Natural killer cell (primary cell): ENCODE results near the gene SIGLEC1. TPM values are rescaled to one million over a fixed set of nuclear protein-coding genes. Genes with fewer than 3 reads are reported as not detected.

Source experiments
- ATAC-seq, 3 donors: fragments of 150-1000 bp in 2 of 3; fragments of 200-7000 bp in 1 of 3; cut with Tn5 transposase; 1 replicate in 1 of 3; 2 replicates in 2 of 3; pipeline ENCODE4 v1.10.0; 2021; ENCODE audit warnings: mild to moderate bottlenecking in 2 of 3, moderate library complexity in 2 of 3
- DNase-seq, 2 donors: peaks; one replicate each; pipeline versions ENCODE4 v3.0.0 to v3.0.0-alpha.2; 2013 to 2021; ENCODE audit warnings: mixed read lengths in 1 of 2
- H3K27ac ChIP-seq: one replicate; pipeline ENCODE4 v1.5.1; 2013; ENCODE audit warnings: mild to moderate bottlenecking, low read length
- H3K27me3 ChIP-seq: one replicate; pipeline ENCODE4 v1.6.1; 2013; ENCODE audit warnings: low read length; ENCODE audit not compliant: control insufficient read depth, insufficient read depth
- H3K36me3 ChIP-seq: one replicate; pipeline ENCODE4 v1.6.1; 2013; ENCODE audit warnings: low read length; ENCODE audit not compliant: control insufficient read depth, insufficient read depth
- H3K4me1 ChIP-seq: one replicate; pipeline ENCODE4 v1.6.1; 2013; ENCODE audit warnings: low read length; ENCODE audit not compliant: control insufficient read depth, insufficient read depth
- H3K4me3 ChIP-seq: one replicate; pipeline ENCODE4 v1.5.1; 2013; ENCODE audit warnings: low read length
- H3K9me3 ChIP-seq: one replicate; pipeline ENCODE4 v1.6.1; 2013; ENCODE audit warnings: low read length; ENCODE audit not compliant: control insufficient read depth, insufficient read depth
- H3K27ac Mint-ChIP-seq, 2 donors: one replicate each; pipeline ENCODE4 v1.8.0; 2022; ENCODE audit warnings: mild to moderate bottlenecking in 2 of 2, mixed read lengths in 2 of 2, moderate library complexity in 1 of 2
- H3K27me3 Mint-ChIP-seq, 2 donors: one replicate each; pipeline ENCODE4 v1.8.0; 2022; ENCODE audit warnings: low read depth in 2 of 2, mixed read lengths in 2 of 2
- H3K36me3 Mint-ChIP-seq: one replicate; pipeline ENCODE4 v1.8.0; 2022; ENCODE audit warnings: mixed read lengths
- H3K4me1 Mint-ChIP-seq, 2 donors: one replicate each; pipeline ENCODE4 v1.8.0; 2022; ENCODE audit warnings: mixed read lengths in 2 of 2
- H3K4me3 Mint-ChIP-seq: one replicate; pipeline ENCODE4 v1.8.0; 2022; ENCODE audit warnings: mild to moderate bottlenecking, moderate library complexity, mixed read lengths
- H3K9me3 Mint-ChIP-seq, 2 donors: one replicate each; pipeline ENCODE4 v1.8.0; 2022; ENCODE audit warnings: mixed read lengths in 2 of 2
- WGBS: methylation state at CpG from one replicate; pipeline ENCODE4 v1.1.7; 2013; ENCODE audit warnings: missing lambda C conversion rate; ENCODE audit not compliant: insufficient coverage; 5-methylcytosine and 5-hydroxymethylcytosine counted together
- intact Hi-C: fragments of 100-400 bp; cut with micrococcal nuclease; formaldehyde crosslinking; loops from one replicate; pipeline ENCODE4 v1.14.2; 2022
- total RNA-seq, 4 donors: library from RNA; stranded (reverse); fragments of 120-200 nt in 1 of 4; gene quantifications; one replicate each; pipeline versions ENCODE4 v1.2.3 to v1.2.4, GENCODE V29; 2013 to 2022
- TF ChIP-seq, protein P1 (sequence below): fragments of 200-600 bp; IDR thresholded peaks from one replicate; pipeline ENCODE4 v1.8.0; 2022; ENCODE audit warnings: antibody characterized with exemption

SIGLEC1 gene
- total RNA-seq, 3 donors from 2014 or later (not counting 1 experiment from before 2014, with no cell fraction given), result 0.09 to 0.36 (median 0.30) TPM

DNA sequence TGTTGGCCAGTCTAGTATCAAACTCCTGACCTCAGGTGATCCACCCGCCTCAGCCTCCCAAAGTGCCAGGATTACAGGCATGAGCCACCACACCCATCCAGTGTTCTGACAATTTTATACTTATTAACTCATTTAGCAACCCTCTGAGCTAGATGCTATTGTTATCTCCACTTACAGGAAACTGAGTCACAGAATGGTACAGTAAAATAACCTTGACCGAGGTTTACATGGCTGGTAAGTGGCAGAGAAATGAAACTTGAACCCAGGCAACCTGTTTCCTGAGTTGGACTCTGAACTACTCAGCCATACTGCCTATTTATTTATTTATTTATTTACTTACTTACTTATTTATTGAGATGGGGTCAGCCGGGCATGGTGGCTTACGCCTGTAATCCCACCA lies 6.6 kb upstream of the SIGLEC1 start:
- H3K27ac ChIP-seq, result no peak overlapping the region
- H3K4me3 ChIP-seq, result no peak overlapping the region
- H3K36me3 Mint-ChIP-seq, result no peaks in the 10 kb centered on the region
- DNase-seq (no peak), ATAC-seq (no peak)
- no peaks in the 10 kb centered on the region for H3K36me3 ChIP-seq
- H3K4me1 Mint-ChIP-seq, result no peaks in the 10 kb centered on the region
- WGBS, result 94% methylated on average over 4 of the region's 4 CpGs
- H3K27me3 ChIP-seq, result peaks cover 6% of the 10 kb centered on the region
- TF ChIP-seq, protein P1, sequence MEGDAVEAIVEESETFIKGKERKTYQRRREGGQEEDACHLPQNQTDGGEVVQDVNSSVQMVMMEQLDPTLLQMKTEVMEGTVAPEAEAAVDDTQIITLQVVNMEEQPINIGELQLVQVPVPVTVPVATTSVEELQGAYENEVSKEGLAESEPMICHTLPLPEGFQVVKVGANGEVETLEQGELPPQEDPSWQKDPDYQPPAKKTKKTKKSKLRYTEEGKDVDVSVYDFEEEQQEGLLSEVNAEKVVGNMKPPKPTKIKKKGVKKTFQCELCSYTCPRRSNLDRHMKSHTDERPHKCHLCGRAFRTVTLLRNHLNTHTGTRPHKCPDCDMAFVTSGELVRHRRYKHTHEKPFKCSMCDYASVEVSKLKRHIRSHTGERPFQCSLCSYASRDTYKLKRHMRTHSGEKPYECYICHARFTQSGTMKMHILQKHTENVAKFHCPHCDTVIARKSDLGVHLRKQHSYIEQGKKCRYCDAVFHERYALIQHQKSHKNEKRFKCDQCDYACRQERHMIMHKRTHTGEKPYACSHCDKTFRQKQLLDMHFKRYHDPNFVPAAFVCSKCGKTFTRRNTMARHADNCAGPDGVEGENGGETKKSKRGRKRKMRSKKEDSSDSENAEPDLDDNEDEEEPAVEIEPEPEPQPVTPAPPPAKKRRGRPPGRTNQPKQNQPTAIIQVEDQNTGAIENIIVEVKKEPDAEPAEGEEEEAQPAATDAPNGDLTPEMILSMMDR, result no peak
- intact Hi-C loops, result no loop called here
- H3K27me3 Mint-ChIP-seq, result peaks cover 18 to 22% of the 10 kb centered on the region in 2 donors
- no peaks in the 10 kb centered on the region for H3K9me3 ChIP-seq
- H3K4me1 ChIP-seq, result no peaks in the 10 kb centered on the region
- H3K4me3 Mint-ChIP-seq, result no peak overlapping the region
- no peak overlapping the region for H3K27ac Mint-ChIP-seq
- H3K9me3 Mint-ChIP-seq, result no peaks in the 10 kb centered on the region

GRCh38 chr20:3716195-3716834 lies 3.9 kb upstream of the SIGLEC1 start:
- Mint-ChIP-seq H3K4me3 (no peak overlapping the region), H3K27ac (no peak overlapping the region), H3K27me3 (peaks cover 11 to 18% of the 10 kb centered on the region in 2 donors), H3K9me3 (no peaks in the 10 kb centered on the region), H3K36me3 (no peaks in the 10 kb centered on the region), H3K4me1 (no peaks in the 10 kb centered on the region)
- peaks cover 3% of the 10 kb centered on the region for H3K4me1 ChIP-seq
- intact Hi-C loops, result no loop called here
- WGBS, result 65% methylated on average over 4 of the region's 4 CpGs
- ATAC-seq (peak in 2 of 3 donors; percentile 44 to 58), DNase-seq (peak in 1 of 2 donors; percentile 49)
- no peaks in the 10 kb centered on the region for H3K9me3 ChIP-seq
- no peaks in the 10 kb centered on the region for H3K36me3 ChIP-seq
- no peak overlapping the region for H3K4me3 ChIP-seq
- peaks cover 4% of the 10 kb centered on the region for H3K27me3 ChIP-seq
- TF ChIP-seq, protein P1, result peak; percentile 4
- no peak overlapping the region for H3K27ac ChIP-seq

DNA sequence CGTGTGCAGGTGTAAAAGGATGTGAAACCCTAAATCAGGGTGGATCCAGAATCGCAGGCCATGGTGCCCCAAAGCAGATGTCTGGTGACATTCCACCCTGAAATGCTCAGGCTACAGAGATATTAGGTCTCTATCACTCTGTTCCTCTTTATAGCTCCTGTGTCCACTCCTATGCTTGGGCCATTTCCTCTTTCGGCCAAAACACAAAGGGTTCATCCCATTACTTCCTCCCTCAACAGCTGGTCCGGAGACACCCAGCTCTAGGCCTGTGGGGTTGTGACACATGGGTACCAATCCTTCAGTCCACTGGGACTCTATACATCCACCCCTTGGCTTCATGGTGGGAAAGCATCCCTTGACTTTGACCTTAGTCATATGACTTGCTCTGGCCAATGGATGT lies 1.7 kb upstream of the SIGLEC1 start:
- Histone ChIP-seq H3K4me3 (no peak overlapping the region), H3K36me3 (no peaks in the 10 kb centered on the region), H3K9me3 (no peaks in the 10 kb centered on the region), H3K27me3 (no peaks in the 10 kb centered on the region), H3K27ac (no peak overlapping the region), H3K4me1 (peaks cover 6% of the 10 kb centered on the region)
- H3K4me1 Mint-ChIP-seq, result no peaks in the 10 kb centered on the region
- ATAC-seq (no peak), DNase-seq (no peak)
- intact Hi-C loops, result no loop called here
- H3K36me3 Mint-ChIP-seq, result no peaks in the 10 kb centered on the region
- 73% methylated on average over 4 of the region's 4 CpGs for WGBS
- no peak overlapping the region for H3K27ac Mint-ChIP-seq
- H3K27me3 Mint-ChIP-seq, result peaks cover 0 to 13% of the 10 kb centered on the region in 2 donors
- TF ChIP-seq, protein P1, result no peak
- H3K4me3 Mint-ChIP-seq, result no peak overlapping the region
- no peaks in the 10 kb centered on the region for H3K9me3 Mint-ChIP-seq

- Mint-ChIP-seq H3K9me3 (no peaks in the 10 kb centered on the region), H3K27me3 (peaks cover 0 to 7% of the 10 kb centered on the region in 2 donors), H3K27ac (no peak overlapping the region), H3K4me1 (no peaks in the 10 kb centered on the region), H3K36me3 (no peaks in the 10 kb centered on the region), H3K4me3 (no peak overlapping the region)
- DNase-seq, result no peak
- TF ChIP-seq, protein P1, result no peak
- no peak overlapping the region for H3K4me3 ChIP-seq
- peaks cover 6% of the 10 kb centered on the region for H3K4me1 ChIP-seq
- intact Hi-C loops, result no loop called here
- ATAC-seq, result no peak
- no peaks in the 10 kb centered on the region for H3K9me3 ChIP-seq
- H3K27ac ChIP-seq, result no peak overlapping the region
- 89% methylated on average over 4 of the region's 4 CpGs for WGBS
- no peaks in the 10 kb centered on the region for H3K36me3 ChIP-seq
- H3K27me3 ChIP-seq, result no peaks in the 10 kb centered on the region
Measured at GRCh38 chr20:3711484-3711941, 887 bp downstream of the SIGLEC1 start.
